NCI-H2196 treated with DMSO at 0.1 percent for 48 hours (cell line): Measurements from ENCODE around the gene GRK6.

Experiments
- DNase-seq: peaks from one replicate; lab custom pipeline; 2025; ENCODE audit not compliant: unreplicated experiment; lab: John Stamatoyannopoulos, UW

The GRK6 gene

DNA sequence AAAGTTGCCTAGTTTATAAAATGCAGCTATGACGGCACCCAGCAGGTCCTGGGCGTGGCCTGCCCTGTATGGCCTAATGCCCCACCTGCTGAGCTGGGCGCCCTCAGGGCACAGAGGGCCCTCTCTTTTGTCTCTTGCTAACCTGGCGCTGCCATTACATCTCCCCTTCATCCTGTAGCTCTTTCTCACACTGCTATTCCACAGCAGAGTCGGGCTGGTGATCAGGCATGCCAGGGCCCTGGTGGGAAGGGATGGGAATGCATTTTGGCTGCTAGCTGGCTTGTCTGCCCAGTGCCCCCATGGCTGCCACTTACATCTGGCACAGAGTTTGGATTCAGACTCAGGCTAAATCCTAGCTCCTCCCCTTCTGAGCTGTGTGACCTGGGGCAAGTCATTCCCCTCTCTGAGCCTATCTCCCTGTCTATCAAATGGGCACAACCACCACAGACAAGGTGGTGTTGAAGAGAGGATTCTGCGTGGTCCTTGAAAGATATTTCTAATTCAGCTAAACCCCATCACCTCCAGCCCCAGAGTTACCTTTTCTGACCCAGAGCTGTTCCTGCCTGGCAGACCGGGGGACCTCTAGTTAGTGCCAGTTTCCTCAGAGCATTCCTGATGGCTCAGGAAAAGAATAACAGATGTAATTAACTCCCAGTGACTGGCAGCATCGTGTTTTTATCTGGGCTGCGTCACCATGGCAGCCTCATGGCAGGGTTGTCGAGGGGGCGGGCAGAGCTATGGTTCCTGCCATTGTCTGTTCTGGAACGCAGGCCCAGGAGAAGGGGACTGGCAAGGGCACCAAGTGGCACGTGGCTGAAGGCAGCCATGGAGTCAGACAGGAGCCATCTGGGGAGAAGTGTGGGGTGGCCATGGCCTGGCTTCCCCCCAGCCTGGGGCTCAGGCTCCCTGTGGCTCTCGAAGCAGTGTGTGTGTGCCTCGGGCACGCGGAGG, 26.5 kb downstream of the GRK6 start:
- DNase-seq = no peak

DNA sequence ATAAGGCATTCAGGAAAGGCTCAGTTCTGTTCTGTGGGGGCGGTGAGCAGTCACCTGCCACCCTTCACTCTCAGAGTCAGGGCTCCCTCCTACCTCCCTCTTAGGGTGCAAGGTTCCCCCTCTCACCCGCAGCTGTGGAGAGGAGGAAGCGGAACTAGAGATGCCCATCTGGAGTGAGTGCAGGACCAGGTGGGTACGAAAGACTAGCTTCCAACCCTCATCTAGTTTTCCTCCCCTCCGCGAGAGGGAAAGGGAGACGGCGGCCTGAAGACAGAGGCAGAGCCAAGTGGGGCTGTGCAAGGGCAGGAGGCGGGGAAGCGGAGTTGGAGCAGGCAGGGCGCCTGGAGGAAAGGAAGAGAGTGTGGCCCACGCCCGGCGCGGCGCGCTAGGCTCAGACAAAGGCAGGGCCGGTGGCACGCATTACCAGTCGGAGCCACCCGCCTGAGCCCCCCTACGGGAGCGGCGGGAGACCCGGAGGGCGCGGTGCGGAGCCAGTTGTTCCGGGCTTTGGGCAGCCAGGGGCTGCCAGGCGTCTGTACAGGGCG, 27.4 kb downstream of the GRK6 start:
- no peak for DNase-seq

DNA sequence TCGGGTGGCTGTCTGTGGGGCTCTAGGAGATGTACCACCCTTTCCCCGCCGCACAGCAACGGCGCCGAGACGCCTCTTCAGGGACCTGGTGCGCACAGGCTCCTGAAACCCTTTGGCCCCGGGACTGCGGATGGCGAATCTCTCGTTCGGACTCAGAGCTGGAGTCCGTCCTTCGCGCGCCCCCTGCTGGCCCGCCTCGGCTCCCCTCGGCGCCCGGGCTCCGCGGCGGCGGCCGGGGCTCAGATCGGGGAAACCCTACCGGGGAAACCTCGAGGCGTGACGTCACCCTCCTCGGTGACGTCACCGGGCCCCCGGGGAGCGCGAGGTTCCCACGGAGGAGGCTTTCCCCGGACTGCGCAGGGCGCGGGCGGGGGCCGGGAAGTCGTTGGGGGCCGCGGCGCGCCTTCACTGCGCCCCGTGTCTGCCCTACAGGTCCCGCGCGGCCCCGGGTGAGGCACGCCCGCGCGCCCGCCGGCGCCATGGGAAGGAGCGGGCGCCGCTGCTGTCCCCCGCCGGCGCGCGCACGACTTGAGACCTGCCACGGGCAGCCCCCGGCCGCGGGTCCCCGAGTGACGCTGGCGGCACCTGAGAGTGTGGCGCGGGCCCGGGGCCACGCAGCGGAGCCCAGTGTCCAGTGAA, 28.0 kb downstream of the GRK6 start:
- peak; percentile 76 for DNase-seq

DNA sequence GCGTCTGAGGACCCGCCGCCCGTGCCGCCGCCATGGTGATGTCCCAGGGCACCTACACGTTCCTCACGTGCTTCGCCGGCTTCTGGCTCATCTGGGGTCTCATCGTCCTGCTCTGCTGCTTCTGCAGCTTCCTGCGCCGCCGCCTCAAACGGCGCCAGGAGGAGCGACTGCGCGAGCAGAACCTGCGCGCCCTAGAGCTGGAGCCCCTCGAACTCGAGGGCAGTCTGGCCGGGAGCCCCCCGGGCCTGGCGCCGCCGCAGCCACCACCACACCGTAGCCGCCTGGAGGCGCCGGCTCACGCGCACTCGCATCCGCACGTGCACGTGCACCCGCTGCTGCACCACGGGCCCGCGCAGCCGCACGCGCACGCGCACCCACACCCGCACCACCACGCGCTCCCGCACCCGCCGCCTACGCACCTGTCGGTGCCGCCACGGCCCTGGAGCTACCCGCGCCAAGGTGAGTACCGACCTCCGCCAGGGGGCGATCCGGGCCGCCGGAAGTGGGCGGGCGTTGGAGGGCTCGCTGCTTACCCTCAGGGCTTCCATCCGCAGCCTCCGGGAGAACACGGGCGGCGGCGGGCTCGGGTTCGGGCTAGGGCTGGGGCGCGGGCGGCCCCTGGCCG, 28.7 kb downstream of the GRK6 start:
- peak; percentile 85 for DNase-seq

DNA sequence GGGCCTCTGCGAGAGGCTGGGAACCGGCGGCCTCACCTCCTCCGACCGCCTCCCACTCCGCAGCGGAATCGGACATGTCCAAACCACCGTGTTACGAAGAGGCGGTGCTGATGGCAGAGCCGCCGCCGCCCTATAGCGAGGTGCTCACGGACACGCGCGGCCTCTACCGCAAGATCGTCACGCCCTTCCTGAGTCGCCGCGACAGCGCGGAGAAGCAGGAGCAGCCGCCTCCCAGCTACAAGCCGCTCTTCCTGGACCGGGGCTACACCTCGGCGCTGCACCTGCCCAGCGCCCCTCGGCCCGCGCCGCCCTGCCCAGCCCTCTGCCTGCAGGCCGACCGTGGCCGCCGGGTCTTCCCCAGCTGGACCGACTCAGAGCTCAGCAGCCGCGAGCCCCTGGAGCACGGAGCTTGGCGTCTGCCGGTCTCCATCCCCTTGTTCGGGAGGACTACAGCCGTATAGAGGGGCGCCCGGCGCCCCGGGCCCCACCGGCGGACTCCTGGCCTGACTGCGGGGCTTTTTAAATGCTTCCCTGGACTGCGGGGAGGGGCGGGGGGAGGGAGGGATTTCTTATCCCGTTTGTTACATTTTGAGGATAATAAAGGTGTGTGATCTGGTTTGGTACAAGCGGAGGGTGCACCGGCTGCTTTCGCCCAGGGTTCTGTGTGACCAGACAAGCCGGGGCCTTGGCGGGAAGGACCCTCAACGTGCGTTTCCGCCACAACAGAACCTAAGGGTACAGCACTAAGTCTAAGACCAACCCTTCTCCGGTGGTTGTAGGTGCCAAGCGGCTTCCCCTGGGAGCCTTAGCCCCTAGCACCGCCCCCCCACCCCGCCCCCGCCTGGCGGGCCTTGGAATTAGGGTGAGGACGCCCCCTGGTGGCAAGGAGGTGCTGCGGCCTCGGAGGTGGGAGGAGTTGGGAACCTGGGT, 29.4 kb downstream of the GRK6 start:
- DNase-seq = peak; percentile 86

DNA sequence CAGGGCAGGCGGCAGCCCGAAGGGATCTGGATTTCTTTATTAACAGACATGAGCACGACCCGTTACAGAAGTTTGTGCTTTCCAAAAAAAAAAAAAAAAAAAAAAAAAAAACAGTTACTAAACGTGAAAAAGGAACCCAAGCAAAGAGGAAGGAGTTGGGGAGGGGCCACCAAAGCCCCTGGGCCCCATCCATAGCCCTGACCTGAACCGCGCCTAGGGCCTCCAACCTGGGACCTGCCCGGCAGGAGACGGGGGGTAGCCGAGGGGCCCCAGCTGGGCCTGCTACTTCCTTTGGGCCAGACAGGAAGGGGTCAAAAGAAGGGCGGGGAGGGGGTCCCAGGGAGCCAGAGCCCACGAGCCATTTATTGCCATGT, 30.1 kb downstream of the GRK6 start:
- DNase-seq = no peak

DNA sequence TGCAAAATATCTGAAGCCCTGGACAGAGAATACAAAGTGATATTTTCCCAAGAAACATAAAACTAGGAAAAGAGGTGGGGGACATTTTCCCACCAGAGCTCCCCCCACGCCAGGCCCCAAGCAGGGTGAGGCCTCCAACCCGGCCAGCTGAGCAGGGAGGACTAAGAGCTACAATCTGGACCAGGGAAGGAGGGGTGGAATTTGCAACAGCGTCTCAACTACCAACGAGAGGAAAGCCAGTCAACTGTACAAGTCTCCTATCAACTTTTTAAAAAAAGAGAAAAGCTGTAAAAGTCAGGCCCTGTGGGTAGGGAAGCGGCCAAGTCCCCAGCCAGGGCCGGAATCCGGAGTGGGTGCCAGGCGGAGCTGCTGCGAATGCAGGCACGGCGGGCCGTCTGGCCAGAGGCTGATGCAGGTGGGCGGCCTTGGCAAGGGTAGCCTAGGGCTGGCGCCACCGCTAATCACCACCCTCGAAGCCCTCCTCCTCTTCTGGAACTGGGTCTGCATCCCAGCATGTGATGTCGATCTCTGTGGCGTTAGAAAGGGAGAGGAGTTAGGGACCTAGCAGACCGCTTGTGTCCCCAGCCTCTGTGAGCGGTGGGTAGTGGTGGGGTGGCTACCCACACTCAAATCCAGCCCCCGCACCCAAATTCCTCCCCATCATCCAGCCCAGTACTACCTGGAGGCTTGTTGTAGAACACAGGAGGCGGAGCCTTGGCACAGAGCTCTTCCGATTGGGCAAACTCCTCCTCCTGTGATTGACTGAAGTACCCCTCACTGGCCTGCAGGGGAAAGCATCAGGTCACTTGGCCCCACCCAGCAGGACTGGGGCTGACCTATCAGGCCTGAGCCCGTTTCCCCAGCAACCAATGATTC, 30.7 kb downstream of the GRK6 start:
- DNase-seq = peak; percentile 98

DNA sequence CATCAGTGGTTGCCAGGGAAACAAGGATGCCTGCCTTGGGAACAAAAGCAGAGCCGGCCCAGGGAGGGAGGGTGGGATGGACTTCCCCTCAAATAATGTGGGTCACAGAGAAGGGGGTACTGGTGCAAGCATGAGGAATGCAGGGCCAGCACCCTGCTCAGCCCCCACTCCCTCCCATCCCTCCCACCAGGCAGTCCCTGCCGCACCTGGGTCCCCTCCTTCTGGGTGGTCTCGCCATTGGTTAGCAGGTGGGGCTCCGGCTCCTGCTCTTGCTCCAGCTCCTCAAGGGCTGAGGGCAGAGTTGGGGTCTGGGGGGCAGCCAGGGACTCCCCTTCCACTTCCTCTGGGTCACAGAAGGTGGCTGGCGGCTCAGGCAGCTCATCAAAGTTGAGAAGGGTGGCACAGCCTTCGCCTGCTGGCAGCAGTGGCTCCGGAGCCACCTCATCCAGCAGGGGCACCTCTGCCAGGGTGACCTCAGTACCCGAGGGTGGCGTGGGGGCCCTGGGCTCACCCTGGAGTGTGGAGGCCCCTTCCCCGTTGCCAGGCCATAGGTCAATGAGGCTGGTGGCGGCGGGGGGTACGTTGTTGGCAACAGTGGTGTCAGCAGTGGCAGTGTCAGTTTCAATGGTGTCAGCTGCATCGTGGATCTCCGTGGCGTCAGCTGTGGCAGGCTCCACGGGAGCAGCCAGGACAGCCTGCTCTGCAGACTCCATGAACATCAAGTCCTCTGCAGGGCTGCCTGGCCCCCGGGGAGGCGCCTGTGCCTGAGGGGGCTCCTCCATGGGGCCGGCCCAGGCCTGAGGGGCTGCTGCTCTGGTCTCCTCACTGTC, 31.6 kb downstream of the GRK6 start:
- DNase-seq = no peak

DNA sequence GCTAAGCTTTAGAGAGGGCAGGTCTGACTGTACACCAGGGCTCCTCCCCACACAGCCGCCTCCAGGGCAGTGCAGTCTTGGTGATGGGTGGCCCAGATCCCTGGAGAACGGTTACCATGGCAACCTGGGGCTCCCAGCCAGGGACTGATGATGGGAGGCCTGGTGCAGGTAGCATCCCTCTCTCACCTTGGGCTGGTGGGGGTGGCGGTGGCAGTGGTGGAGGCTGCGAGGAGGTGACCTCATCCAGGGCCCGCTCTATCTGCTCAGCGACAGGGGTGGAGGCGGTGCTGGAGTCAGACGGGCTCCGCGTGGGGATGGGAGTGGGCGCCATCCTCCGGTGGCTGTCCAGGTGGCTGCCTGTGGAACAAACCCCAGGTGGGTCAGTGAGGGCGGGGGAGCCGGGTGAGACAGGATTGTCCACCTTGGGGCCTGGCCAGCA, 32.5 kb downstream of the GRK6 start:
- no peak for DNase-seq

DNA sequence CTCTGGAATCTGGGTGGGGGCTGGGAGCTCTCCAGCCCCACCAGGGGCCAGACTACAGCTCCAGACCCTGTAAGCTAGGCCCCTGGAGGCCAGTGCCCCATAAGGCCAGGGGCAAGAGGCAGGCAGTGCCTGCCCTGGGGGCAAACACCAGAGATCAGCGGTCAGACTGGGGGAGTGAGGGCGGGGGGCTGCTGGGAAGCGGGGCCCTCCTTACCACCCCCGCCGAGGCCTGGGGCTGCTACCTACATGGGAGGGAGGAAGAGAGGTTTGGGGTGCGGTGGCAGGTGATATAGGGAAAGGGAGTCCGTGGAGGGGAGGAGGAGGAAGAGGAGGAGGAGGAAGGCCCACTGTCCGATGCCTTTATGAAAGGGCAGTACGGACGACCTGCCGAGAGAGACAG, 32.9 kb downstream of the GRK6 start:
- no peak for DNase-seq

DNA sequence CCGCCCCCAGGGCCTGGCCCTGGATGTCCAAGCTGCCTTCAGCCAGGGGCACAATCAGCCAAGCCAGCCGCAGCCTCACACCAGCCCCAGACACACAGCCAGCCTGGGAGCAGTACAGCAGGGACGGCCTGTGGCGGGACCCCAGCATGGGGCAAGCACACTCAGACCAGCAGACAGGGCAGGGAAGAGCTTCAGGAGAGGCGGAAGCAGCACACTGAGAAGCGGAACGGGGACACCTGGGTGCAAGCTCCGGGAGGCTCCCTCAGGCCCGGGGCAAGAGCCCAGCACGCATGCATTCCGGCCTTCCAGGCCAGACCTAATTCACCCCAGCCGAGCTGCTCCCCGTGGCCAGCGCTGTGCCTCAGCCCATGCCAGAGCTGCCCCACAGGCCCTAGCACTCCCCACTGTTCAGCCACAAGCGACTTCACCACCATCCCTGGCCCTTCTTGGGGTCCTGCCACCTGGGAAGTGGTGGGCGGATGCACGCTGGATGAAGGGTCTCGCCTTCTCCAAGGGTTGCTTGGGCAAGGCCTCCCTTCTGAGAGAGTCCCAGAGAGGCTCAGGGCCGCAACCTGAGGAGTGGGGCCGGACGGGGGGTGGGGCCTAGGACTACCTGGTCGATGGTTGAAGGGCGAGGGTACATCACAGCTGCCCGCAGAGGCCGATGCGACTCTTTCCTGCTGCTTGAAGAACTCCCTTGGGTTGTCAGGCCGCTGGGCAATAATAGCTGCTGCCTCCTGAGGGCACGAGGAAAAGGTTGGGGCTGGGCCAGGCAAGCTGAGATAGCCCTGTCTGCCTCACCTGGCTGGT, 33.5 kb downstream of the GRK6 start:
- no peak for DNase-seq

DNA sequence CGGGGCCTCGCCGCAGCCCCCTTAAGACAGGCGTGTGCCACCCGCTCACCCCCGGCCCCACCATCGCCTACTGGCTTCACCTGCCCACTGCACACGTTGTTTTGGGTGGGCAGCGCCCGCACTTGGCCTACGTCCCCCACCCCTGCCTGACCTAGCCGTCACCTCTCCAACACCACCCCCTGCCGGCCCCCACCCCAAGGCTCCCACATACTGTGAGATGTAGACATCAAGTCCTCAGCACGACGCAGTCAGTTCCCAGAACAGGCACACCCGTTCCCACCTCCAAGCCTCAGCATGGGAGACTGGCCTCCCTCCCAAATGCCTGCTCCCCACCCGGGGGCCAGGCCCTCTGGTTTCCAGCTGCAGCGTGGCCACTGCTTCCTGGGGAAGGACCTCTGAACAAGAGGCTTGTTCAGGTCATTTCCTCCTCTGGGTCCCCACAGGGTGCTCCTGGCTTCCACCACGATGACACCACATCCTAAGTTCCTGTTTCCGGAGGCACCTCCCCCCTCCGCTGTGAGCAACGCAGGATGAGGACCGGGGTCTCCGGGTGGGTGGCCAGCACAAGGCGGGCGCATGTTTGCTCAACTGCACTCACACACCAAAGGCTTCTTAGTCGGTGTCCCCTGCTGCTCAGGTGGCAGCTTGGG, 35.7 kb downstream of the GRK6 start:
- DNase-seq = no peak

DNA sequence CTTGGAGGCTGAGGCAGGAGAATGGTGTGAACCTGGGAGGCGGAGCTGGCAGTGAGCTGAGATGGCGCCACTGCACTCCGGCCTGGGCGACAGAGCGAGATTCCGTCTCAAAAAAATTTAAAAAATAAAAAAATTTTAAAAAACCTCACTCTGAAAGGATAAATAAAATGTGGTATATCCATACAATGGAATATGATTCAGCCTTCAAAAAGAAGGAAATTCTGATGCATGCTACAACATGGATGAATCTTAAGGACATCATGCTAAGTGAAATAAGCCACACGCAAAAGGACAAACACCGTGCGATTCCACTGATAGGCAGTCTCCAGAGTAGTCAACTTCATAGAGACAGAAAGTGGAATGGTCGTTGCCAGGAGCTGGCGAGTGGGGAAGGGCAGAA, 38.6 kb downstream of the GRK6 start:
- DNase-seq = no peak

DNA sequence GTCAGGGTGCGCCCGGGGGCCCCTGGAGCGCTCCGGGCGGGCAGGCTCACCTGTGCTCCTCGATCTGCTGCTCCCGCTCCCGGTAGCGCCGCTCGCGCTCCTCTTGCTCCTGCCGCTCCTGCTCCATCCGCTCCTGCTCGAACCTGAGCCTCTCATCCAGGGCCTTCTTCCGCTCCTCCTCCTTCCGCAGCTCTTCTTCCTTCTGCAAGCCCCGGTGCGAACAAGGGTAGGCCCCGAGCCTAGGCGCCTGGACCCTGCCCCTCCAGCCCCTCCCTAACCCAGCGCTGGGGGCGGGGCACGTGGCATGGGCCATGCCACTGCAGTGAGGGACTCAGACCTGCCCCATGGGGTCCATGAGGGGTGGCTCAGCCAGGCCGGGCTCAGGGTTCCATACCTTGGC, 40.4 kb downstream of the GRK6 start:
- no peak for DNase-seq

DNA sequence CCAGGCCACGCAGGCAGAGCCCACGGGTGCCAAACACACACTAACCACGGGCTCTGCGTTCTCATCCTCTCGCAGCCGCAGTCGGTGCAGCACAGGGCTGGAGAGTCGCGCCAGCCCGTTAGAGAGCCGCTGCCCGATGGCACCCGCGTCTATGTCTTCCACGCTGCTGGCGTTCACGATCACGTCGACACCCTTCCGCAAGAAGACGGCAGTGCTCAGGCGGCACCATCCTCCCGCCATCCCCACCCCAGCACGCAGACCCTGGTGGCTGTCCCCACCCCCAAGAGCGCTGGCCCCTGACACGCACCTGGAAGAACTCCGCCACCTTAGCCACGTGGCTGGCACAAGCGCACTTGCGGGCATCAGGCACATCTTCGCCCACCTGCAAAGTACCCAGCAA, 41.0 kb downstream of the GRK6 start:
- DNase-seq = no peak

DNA sequence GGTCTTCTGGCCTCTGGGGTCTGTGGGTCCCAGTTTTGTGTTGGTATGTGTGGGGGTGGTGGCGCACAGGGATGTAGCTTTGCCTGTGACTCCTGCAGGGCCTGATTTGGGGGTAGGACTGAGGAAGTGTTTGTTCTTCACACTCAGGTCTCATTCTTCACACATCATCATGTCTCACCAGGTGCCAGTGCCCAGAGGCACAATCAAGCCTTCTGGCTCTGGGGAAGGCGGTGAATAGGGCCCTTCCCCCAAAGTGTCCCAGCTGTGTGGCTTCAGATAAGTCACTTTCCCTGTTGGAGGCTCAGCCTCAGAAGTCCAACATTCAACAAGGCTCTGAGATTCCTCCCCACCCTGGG, 41.8 kb downstream of the GRK6 start:
- DNase-seq = no peak
